WTC11 (cell line): ENCODE measurements around the gene SLC51B. TPM values are rescaled to one million over a fixed set of nuclear protein-coding genes. Genes with fewer than 3 reads are reported as not detected.
A peak's percentile ranks its signal among the peaks of the same experiment; 100 is the strongest.

Experiments
- ATAC-seq: fragments of 200-7000 bp; cut with Tn5 transposase; 2 replicates; pipeline ENCODE4 v1.10.0; 2021; ENCODE audit warnings: mild to moderate bottlenecking, moderate library complexity
- CTCF ChIA-PET: fragments of 300-600 bp; sonication (Branson Sonifier 250); formaldehyde crosslinking; loops from one replicate; lab custom pipeline; 2021; ENCODE audit warnings: antibody characterized with exemption; lab: Charles Lee
- POLR2A ChIA-PET: fragments of 350-600 bp; sonication (Branson Sonifier 250); formaldehyde crosslinking; loops from one replicate; lab custom pipeline; 2021; ENCODE audit warnings: antibody characterized with exemption; lab: Charles Lee
- DNase-seq: peaks from one replicate; pipeline ENCODE4 v3.0.0; 2021; ENCODE audit warnings: low spot score
- H3K27ac Mint-ChIP-seq: 2 replicates; pipeline ENCODE4 v1.8.0; 2021; ENCODE audit warnings: mixed read lengths
- H3K27me3 Mint-ChIP-seq: 2 replicates; pipeline ENCODE4 v1.8.0; 2021; ENCODE audit warnings: low read depth, mild to moderate bottlenecking, moderate library complexity, mixed read lengths
- H3K36me3 Mint-ChIP-seq: 2 replicates; pipeline ENCODE4 v1.8.0; 2021; ENCODE audit warnings: mixed read lengths
- H3K4me1 Mint-ChIP-seq: 2 replicates; pipeline ENCODE4 v1.8.0; 2022; ENCODE audit warnings: mixed read lengths
- H3K4me3 Mint-ChIP-seq: 2 replicates; pipeline ENCODE4 v1.8.0; 2021; ENCODE audit warnings: mild to moderate bottlenecking, moderate library complexity, mixed read lengths
- H3K9me3 Mint-ChIP-seq: 2 replicates; pipeline ENCODE4 v1.8.0; 2021; ENCODE audit warnings: mixed read lengths
- ATF1 ChIP-seq: sonication (generic); formaldehyde crosslinking; IDR thresholded peaks from 2 replicates; pipeline ENCODE4 v1.8.1; 2023; ENCODE audit warnings: mild to moderate bottlenecking, moderate library complexity, missing genetic modification reagents
- CBFB ChIP-seq: sonication (generic); formaldehyde crosslinking; IDR thresholded peaks from 2 replicates; pipeline ENCODE4 v1.8.1; 2022; ENCODE audit warnings: mild to moderate bottlenecking, low read depth, missing genetic modification reagents
- FOXP1 ChIP-seq: sonication (generic); formaldehyde crosslinking; IDR thresholded peaks from 2 replicates; pipeline ENCODE4 v1.8.0; 2022; ENCODE audit warnings: missing genetic modification reagents, mild to moderate bottlenecking, moderate library complexity, borderline replicate concordance
- SMAD4 ChIP-seq: sonication (generic); formaldehyde crosslinking; IDR thresholded peaks from 2 replicates; pipeline ENCODE4 v1.8.0; 2022; ENCODE audit warnings: mild to moderate bottlenecking, missing genetic modification reagents
- ZNF121 ChIP-seq: sonication (generic); formaldehyde crosslinking; IDR thresholded peaks from 2 replicates; pipeline ENCODE4 v1.8.0; 2023; ENCODE audit warnings: missing genetic modification reagents
- ZNF317 ChIP-seq: sonication (generic); formaldehyde crosslinking; IDR thresholded peaks from 2 replicates; pipeline ENCODE4 v1.8.1; 2023; ENCODE audit warnings: low read depth, mild to moderate bottlenecking, moderate library complexity, missing genetic modification reagents, borderline replicate concordance
- ZNF416 ChIP-seq: fragments of 250-450 bp; sonication (Bioruptor Pico); IDR thresholded peaks from 2 replicates; pipeline ENCODE4 v1.9.0; 2021; ENCODE audit warnings: mild to moderate bottlenecking, inconsistent platforms
- ZNF423 ChIP-seq: fragments of 250-450 bp; sonication (Bioruptor Pico); IDR thresholded peaks from 2 replicates; pipeline ENCODE4 v2.1.2; 2022; ENCODE audit warnings: mild to moderate bottlenecking, moderate library complexity
- total RNA-seq: library from RNA; stranded (reverse); gene quantifications from 3 replicates; pipeline ENCODE4 v1.2.3, GENCODE V29; 2021
- TF ChIP-seq, protein P1 (sequence below): sonication (generic); formaldehyde crosslinking; IDR thresholded peaks from 2 replicates; pipeline ENCODE4 v1.8.1; 2023; ENCODE audit warnings: mild to moderate bottlenecking, missing genetic modification reagents, moderate library complexity
- TF ChIP-seq, protein P2 (sequence below): fragments of 200-600 bp; IDR thresholded peaks from 2 replicates; pipeline ENCODE4 v1.8.0; 2022; ENCODE audit warnings: antibody characterized with exemption
- TF ChIP-seq, protein P3 (sequence below): sonication (generic); formaldehyde crosslinking; IDR thresholded peaks from 2 replicates; pipeline ENCODE4 v1.8.0; 2022; ENCODE audit warnings: missing genetic modification reagents
- TF ChIP-seq, protein P4 (sequence below): sonication (generic); formaldehyde crosslinking; IDR thresholded peaks from 2 replicates; pipeline ENCODE4 v1.8.0; 2023; ENCODE audit warnings: missing genetic modification reagents, mild to moderate bottlenecking, borderline replicate concordance
- TF ChIP-seq, protein P5 (sequence below): sonication (generic); formaldehyde crosslinking; IDR thresholded peaks from 2 replicates; pipeline ENCODE4 v1.8.0; 2023; ENCODE audit warnings: mild to moderate bottlenecking, missing genetic modification reagents
- TF ChIP-seq, protein P6 (sequence below): sonication (generic); formaldehyde crosslinking; IDR thresholded peaks from 2 replicates; pipeline ENCODE4 v1.8.1; 2022; ENCODE audit warnings: missing genetic modification reagents, borderline replicate concordance

SLC51B gene
- total RNA-seq, 1 experiment from 2014 or later: not detected

DNA sequence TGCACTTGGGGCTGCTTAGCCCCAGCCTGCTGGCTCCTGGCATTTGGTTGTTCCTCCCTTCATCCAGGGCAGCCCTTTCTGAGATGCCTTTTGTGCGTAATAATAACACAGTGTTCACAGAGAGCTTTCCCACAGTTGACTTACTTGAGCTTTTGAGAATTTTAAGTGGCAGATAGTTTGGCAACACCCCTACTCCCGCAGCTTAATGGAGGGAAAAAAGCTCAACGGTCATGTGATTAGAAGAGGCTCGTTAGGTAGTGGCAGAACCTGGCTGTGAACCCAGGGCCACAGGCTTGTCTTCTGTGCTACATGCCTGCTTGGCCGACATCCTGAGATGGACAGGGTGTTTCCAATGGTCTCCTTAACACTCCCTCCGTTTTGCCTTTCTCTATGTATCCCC lies 36.1 kb downstream of the SLC51B start:
- Mint-ChIP-seq H3K36me3 (no peaks in the 10 kb centered on the region), H3K4me3 (no peak overlapping the region), H3K27ac (no peak overlapping the region), H3K4me1 (peaks cover 65% of the 10 kb centered on the region), H3K27me3 (peaks cover 22% of the 10 kb centered on the region), H3K9me3 (no peaks in the 10 kb centered on the region)
- ChIA-PET CTCF (interaction anchor here (1.2 to 15.1 kb wide), 4 partner anchors 13 to 48 kb away, joined by 4 to 308 read pairs (median 146); partner anchors contain the start of gene RASL12), POLR2A (no interaction called here)
- DNase-seq: no peak
- no peak for ATAC-seq
- TF ChIP-seq, protein P1, sequence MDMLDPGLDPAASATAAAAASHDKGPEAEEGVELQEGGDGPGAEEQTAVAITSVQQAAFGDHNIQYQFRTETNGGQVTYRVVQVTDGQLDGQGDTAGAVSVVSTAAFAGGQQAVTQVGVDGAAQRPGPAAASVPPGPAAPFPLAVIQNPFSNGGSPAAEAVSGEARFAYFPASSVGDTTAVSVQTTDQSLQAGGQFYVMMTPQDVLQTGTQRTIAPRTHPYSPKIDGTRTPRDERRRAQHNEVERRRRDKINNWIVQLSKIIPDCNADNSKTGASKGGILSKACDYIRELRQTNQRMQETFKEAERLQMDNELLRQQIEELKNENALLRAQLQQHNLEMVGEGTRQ (CRISPR knock-in tag): peak; percentile 45
- TF ChIP-seq ZNF416 (CRISPR knock-in tag): no peak
- TF ChIP-seq ZNF121 (CRISPR knock-in tag): no peak
- TF ChIP-seq, protein P2, sequence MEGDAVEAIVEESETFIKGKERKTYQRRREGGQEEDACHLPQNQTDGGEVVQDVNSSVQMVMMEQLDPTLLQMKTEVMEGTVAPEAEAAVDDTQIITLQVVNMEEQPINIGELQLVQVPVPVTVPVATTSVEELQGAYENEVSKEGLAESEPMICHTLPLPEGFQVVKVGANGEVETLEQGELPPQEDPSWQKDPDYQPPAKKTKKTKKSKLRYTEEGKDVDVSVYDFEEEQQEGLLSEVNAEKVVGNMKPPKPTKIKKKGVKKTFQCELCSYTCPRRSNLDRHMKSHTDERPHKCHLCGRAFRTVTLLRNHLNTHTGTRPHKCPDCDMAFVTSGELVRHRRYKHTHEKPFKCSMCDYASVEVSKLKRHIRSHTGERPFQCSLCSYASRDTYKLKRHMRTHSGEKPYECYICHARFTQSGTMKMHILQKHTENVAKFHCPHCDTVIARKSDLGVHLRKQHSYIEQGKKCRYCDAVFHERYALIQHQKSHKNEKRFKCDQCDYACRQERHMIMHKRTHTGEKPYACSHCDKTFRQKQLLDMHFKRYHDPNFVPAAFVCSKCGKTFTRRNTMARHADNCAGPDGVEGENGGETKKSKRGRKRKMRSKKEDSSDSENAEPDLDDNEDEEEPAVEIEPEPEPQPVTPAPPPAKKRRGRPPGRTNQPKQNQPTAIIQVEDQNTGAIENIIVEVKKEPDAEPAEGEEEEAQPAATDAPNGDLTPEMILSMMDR: no peak
- TF ChIP-seq, protein P3, sequence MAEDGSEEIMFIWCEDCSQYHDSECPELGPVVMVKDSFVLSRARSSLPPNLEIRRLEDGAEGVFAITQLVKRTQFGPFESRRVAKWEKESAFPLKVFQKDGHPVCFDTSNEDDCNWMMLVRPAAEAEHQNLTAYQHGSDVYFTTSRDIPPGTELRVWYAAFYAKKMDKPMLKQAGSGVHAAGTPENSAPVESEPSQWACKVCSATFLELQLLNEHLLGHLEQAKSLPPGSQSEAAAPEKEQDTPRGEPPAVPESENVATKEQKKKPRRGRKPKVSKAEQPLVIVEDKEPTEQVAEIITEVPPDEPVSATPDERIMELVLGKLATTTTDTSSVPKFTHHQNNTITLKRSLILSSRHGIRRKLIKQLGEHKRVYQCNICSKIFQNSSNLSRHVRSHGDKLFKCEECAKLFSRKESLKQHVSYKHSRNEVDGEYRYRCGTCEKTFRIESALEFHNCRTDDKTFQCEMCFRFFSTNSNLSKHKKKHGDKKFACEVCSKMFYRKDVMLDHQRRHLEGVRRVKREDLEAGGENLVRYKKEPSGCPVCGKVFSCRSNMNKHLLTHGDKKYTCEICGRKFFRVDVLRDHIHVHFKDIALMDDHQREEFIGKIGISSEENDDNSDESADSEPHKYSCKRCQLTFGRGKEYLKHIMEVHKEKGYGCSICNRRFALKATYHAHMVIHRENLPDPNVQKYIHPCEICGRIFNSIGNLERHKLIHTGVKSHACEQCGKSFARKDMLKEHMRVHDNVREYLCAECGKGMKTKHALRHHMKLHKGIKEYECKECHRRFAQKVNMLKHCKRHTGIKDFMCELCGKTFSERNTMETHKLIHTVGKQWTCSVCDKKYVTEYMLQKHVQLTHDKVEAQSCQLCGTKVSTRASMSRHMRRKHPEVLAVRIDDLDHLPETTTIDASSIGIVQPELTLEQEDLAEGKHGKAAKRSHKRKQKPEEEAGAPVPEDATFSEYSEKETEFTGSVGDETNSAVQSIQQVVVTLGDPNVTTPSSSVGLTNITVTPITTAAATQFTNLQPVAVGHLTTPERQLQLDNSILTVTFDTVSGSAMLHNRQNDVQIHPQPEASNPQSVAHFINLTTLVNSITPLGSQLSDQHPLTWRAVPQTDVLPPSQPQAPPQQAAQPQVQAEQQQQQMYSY (CRISPR knock-in tag): no peak
- TF ChIP-seq, protein P4, sequence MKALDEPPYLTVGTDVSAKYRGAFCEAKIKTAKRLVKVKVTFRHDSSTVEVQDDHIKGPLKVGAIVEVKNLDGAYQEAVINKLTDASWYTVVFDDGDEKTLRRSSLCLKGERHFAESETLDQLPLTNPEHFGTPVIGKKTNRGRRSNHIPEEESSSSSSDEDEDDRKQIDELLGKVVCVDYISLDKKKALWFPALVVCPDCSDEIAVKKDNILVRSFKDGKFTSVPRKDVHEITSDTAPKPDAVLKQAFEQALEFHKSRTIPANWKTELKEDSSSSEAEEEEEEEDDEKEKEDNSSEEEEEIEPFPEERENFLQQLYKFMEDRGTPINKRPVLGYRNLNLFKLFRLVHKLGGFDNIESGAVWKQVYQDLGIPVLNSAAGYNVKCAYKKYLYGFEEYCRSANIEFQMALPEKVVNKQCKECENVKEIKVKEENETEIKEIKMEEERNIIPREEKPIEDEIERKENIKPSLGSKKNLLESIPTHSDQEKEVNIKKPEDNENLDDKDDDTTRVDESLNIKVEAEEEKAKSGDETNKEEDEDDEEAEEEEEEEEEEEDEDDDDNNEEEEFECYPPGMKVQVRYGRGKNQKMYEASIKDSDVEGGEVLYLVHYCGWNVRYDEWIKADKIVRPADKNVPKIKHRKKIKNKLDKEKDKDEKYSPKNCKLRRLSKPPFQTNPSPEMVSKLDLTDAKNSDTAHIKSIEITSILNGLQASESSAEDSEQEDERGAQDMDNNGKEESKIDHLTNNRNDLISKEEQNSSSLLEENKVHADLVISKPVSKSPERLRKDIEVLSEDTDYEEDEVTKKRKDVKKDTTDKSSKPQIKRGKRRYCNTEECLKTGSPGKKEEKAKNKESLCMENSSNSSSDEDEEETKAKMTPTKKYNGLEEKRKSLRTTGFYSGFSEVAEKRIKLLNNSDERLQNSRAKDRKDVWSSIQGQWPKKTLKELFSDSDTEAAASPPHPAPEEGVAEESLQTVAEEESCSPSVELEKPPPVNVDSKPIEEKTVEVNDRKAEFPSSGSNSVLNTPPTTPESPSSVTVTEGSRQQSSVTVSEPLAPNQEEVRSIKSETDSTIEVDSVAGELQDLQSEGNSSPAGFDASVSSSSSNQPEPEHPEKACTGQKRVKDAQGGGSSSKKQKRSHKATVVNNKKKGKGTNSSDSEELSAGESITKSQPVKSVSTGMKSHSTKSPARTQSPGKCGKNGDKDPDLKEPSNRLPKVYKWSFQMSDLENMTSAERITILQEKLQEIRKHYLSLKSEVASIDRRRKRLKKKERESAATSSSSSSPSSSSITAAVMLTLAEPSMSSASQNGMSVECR (CRISPR knock-in tag): no peak

DNA sequence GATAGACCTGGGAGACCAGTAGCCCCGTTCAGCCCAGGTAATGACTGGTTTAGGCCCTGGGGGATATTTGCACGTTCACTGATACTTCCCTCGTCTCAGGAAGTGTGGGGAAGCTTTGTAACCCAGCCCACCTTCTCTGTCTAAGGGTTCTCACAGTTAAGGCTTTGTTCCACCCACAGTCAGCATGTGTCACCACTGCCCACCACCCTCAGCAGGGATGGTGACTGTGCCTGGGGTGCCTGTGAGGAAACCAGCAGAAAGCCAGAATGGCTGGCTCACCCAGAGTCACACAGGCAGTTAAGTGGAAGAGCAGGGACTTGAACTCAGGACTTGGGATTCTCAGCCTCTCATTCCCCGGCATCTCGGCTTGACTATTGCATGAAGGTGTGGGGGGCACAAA lies 36.6 kb downstream of the SLC51B start:
- POLR2A ChIA-PET: interaction anchor here (2.1 kb wide), 1 partner anchor 15 kb away, joined by 11 read pairs; the partner anchor contains the start of gene RASL12
- H3K36me3 Mint-ChIP-seq: no peaks in the 10 kb centered on the region
- H3K27ac Mint-ChIP-seq: no peak overlapping the region
- CTCF ChIA-PET: interaction anchor here (1.2 to 15.1 kb wide), 6 partner anchors 14 to 73 kb away, joined by 3 to 308 read pairs (median 54); partner anchors contain the start of gene RASL12
- no peaks in the 10 kb centered on the region for H3K9me3 Mint-ChIP-seq
- no peak for ATAC-seq
- DNase-seq: no peak
- peaks cover 22% of the 10 kb centered on the region for H3K27me3 Mint-ChIP-seq
- TF ChIP-seq CBFB (CRISPR knock-in tag) (no peak), ZNF416 (CRISPR knock-in tag) (no peak), ZNF423 (no peak), FOXP1 (no peak), ATF1 (no peak), SMAD4 (no peak), ZNF317 (CRISPR knock-in tag) (no peak)
- TF ChIP-seq, protein P5, sequence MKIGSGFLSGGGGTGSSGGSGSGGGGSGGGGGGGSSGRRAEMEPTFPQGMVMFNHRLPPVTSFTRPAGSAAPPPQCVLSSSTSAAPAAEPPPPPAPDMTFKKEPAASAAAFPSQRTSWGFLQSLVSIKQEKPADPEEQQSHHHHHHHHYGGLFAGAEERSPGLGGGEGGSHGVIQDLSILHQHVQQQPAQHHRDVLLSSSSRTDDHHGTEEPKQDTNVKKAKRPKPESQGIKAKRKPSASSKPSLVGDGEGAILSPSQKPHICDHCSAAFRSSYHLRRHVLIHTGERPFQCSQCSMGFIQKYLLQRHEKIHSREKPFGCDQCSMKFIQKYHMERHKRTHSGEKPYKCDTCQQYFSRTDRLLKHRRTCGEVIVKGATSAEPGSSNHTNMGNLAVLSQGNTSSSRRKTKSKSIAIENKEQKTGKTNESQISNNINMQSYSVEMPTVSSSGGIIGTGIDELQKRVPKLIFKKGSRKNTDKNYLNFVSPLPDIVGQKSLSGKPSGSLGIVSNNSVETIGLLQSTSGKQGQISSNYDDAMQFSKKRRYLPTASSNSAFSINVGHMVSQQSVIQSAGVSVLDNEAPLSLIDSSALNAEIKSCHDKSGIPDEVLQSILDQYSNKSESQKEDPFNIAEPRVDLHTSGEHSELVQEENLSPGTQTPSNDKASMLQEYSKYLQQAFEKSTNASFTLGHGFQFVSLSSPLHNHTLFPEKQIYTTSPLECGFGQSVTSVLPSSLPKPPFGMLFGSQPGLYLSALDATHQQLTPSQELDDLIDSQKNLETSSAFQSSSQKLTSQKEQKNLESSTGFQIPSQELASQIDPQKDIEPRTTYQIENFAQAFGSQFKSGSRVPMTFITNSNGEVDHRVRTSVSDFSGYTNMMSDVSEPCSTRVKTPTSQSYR: no peak
- TF ChIP-seq, protein P2: no peak
- TF ChIP-seq, protein P6, sequence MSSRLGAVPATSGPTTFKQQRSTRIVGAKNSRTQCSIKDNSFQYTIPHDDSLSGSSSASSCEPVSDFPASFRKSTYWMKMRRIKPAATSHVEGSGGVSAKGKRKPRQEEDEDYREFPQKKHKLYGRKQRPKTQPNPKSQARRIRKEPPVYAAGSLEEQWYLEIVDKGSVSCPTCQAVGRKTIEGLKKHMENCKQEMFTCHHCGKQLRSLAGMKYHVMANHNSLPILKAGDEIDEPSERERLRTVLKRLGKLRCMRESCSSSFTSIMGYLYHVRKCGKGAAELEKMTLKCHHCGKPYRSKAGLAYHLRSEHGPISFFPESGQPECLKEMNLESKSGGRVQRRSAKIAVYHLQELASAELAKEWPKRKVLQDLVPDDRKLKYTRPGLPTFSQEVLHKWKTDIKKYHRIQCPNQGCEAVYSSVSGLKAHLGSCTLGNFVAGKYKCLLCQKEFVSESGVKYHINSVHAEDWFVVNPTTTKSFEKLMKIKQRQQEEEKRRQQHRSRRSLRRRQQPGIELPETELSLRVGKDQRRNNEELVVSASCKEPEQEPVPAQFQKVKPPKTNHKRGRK (CRISPR knock-in tag): no peak
- no peak overlapping the region for H3K4me3 Mint-ChIP-seq
- H3K4me1 Mint-ChIP-seq: peaks cover 67% of the 10 kb centered on the region
